Measurements from ENCODE around the gene NPL.

NPL gene

GRCh38 chr1:182779530-182779929, 10.0 kb upstream of the NPL start:
- DNase-seq, result no peak

GRCh38 chr1:182781841-182782586, 7.6 kb upstream of the NPL start:
- DNase-seq, result peak; percentile 63 to 68

- DNase-seq, result no peak
Observed at GRCh38 chr1:182782587-182782913, 7.0 kb upstream of the NPL start.

- DNase-seq, result no peak
Observed at GRCh38 chr1:182783068-182783467, 6.5 kb upstream of the NPL start.

GRCh38 chr1:182784556-182785171, 4.9 kb upstream of the NPL start:
- no peak for DNase-seq

GRCh38 chr1:182785181-182785580, 4.4 kb upstream of the NPL start:
- DNase-seq, result no peak

- peak; percentile 25 to 34 for DNase-seq
Observed at GRCh38 chr1:182786223-182786994, 3.2 kb upstream of the NPL start.

GRCh38 chr1:182786995-182787324, 2.6 kb upstream of the NPL start:
- no peak for DNase-seq

GRCh38 chr1:182791281-182792179, 2.0 kb downstream of the NPL start:
- no peak for DNase-seq

- DNase-seq, result no peak
Observed at GRCh38 chr1:182794091-182794490, 4.5 kb downstream of the NPL start.

GRCh38 chr1:182794676-182795201, 5.2 kb downstream of the NPL start:
- DNase-seq, result no peak

GRCh38 chr1:182795563-182796228, 6.1 kb downstream of the NPL start:
- no peak for DNase-seq

GRCh38 chr1:182802006-182802803, 12.6 kb downstream of the NPL start:
- no peak for DNase-seq

GRCh38 chr1:182803846-182804245, 14.3 kb downstream of the NPL start:
- DNase-seq, result no peak

GRCh38 chr1:182806015-182806678, 16.6 kb downstream of the NPL start:
- no peak for DNase-seq

- DNase-seq, result no peak
Observed at GRCh38 chr1:182807907-182808306, 18.3 kb downstream of the NPL start.

- DNase-seq, result no peak
Observed at GRCh38 chr1:182809414-182809957, 19.9 kb downstream of the NPL start.

GRCh38 chr1:182811975-182812722, 22.6 kb downstream of the NPL start:
- no peak for DNase-seq

GRCh38 chr1:182816863-182817262, 27.3 kb downstream of the NPL start:
- no peak for DNase-seq

- DNase-seq, result no peak
Observed at GRCh38 chr1:182817802-182818201, 28.2 kb downstream of the NPL start.
